ENCODE results near the gene WFIKKN2.

Gene WFIKKN2

DNA sequence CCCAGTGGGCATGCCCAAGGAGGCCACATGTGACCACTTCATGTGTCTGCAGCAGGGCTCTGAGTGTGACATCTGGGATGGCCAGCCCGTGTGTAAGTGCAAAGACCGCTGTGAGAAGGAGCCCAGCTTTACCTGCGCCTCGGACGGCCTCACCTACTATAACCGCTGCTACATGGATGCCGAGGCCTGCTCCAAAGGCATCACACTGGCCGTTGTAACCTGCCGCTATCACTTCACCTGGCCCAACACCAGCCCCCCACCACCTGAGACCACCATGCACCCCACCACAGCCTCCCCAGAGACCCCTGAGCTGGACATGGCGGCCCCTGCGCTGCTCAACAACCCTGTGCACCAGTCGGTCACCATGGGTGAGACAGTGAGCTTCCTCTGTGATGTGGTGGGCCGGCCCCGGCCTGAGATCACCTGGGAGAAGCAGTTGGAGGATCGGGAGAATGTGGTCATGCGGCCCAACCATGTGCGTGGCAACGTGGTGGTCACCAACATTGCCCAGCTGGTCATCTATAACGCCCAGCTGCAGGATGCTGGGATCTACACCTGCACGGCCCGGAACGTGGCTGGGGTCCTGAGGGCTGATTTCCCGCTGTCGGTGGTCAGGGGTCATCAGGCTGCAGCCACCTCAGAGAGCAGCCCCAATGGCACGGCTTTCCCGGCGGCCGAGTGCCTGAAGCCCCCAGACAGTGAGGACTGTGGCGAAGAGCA, 4.4 kb downstream of the WFIKKN2 start:
- DNase-seq (ENCODE audit: low read depth), result no peak
- TF ChIP-seq, protein P1, sequence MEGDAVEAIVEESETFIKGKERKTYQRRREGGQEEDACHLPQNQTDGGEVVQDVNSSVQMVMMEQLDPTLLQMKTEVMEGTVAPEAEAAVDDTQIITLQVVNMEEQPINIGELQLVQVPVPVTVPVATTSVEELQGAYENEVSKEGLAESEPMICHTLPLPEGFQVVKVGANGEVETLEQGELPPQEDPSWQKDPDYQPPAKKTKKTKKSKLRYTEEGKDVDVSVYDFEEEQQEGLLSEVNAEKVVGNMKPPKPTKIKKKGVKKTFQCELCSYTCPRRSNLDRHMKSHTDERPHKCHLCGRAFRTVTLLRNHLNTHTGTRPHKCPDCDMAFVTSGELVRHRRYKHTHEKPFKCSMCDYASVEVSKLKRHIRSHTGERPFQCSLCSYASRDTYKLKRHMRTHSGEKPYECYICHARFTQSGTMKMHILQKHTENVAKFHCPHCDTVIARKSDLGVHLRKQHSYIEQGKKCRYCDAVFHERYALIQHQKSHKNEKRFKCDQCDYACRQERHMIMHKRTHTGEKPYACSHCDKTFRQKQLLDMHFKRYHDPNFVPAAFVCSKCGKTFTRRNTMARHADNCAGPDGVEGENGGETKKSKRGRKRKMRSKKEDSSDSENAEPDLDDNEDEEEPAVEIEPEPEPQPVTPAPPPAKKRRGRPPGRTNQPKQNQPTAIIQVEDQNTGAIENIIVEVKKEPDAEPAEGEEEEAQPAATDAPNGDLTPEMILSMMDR (IDR thresholded peaks at IDR 0.05; ENCODE audit: low read length, missing control alignments), result no peak
- no peak overlapping the region for H3K4me3 ChIP-seq (replicated peaks; ENCODE audit: low read depth, low read length)

DNA sequence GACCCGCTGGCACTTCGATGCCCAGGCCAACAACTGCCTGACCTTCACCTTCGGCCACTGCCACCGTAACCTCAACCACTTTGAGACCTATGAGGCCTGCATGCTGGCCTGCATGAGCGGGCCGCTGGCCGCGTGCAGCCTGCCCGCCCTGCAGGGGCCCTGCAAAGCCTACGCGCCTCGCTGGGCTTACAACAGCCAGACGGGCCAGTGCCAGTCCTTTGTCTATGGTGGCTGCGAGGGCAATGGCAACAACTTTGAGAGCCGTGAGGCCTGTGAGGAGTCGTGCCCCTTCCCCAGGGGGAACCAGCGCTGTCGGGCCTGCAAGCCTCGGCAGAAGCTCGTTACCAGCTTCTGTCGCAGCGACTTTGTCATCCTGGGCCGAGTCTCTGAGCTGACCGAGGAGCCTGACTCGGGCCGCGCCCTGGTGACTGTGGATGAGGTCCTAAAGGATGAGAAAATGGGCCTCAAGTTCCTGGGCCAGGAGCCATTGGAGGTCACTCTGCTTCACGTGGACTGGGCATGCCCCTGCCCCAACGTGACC, 5.0 kb downstream of the WFIKKN2 start:
- no peak for DNase-seq (ENCODE audit: low read depth)
- H3K4me3 ChIP-seq (replicated peaks; ENCODE audit: low read depth, low read length), result no peak overlapping the region
- TF ChIP-seq, protein P1 (IDR thresholded peaks at IDR 0.05; ENCODE audit: low read length, missing control alignments), result no peak

DNA sequence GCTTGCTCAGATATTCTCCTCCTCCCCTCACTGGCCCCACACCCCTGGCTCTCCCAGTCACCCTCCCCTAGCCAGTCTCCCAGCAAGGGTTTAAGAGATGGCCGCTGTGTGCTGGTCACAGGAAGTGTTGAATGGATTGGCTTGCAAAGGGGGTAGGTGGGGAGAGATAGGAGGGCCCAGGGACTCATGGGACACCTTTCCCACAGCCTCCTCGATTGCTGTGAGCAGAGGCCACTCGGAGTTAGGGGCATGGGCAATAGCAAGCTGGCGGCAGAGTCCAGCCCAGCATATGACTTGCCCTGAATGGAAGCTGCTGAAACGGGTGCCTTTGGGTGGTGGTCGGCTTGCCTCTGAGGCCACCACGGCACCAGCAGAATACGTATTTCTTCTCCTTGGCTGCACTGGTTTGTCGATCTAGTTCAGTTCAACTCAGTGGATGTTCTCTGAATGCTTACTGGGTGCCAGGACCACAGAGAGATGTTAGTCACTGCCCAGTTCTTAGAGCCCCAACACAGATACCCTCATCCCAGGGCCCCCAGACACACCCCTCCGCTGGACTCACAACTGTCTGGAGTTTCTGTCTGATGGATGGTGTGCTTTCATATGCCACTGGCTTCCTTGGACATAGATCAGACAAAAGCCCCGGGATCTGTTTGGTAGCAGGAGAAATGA, 6.0 kb downstream of the WFIKKN2 start:
- TF ChIP-seq, protein P1 (IDR thresholded peaks at IDR 0.05; ENCODE audit: low read length, missing control alignments), result no peak
- no peak for DNase-seq (ENCODE audit: low read depth)

DNA sequence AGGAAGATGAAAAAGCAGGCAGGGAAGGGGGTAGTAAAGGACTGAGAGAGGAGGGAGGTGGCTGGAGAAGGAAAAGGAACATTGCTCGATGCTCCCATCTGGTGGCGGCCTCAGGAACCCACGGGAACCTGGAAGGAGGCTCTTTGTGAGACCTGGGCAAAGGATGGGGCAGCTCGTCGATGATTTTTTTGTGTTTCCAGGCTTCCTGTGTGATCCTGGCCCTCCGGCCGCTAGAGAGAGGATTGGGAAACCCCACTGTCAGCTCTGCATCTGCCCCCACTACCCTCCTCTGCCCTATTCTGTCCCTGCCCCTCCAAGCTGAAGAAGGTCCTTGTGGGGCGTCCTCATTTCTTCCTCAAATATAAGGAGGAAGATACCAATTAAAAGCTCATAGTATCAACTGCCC, 6.6 kb downstream of the WFIKKN2 start:
- no peak overlapping the region for H3K4me3 ChIP-seq (replicated peaks; ENCODE audit: low read depth, low read length)
- peak; percentile 78 for DNase-seq (ENCODE audit: low read depth)
- TF ChIP-seq, protein P1 (IDR thresholded peaks at IDR 0.05; ENCODE audit: low read length, missing control alignments), result peak; percentile 86

More for the DNA sequence above, 6.0 kb downstream of the WFIKKN2 start:
- H3K4me3 ChIP-seq (replicated peaks; ENCODE audit: low read depth, low read length), result no peak overlapping the region

DNA sequence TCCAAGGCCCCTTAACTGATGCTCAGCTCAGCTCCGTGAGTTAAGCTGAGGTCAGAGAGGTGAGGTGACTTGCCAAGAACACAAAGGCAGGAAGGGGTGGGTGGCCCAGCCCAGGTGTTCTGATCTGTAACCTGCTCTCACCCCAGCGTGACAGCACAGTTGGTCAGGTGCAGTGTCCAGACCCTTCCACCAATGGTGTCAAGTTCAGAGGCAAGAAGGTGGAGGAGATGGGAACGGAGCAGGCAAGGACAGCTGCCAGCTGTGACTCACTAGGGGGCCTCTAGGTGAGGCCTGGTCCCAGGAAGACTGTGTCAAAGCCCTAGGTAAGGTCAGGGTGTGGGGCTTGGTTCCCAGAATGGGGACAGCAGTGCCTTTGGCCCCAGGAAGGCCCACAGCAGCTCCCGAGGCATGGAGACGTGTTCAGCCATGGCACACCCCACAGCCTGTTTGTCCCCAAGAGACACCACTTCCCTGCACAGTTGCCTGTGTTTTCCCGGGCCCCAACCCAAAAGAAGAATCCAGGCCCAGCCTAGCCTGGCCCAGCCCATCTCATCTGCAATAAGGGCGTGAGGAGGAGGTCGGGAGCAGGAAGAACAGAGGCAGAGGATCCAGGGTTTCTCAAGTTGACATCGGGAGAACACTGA, 7.2 kb downstream of the WFIKKN2 start:
- DNase-seq (ENCODE audit: low read depth), result no peak
- TF ChIP-seq, protein P1 (IDR thresholded peaks at IDR 0.05; ENCODE audit: low read length, missing control alignments), result no peak
- H3K4me3 ChIP-seq (replicated peaks; ENCODE audit: low read depth, low read length), result no peak overlapping the region

DNA sequence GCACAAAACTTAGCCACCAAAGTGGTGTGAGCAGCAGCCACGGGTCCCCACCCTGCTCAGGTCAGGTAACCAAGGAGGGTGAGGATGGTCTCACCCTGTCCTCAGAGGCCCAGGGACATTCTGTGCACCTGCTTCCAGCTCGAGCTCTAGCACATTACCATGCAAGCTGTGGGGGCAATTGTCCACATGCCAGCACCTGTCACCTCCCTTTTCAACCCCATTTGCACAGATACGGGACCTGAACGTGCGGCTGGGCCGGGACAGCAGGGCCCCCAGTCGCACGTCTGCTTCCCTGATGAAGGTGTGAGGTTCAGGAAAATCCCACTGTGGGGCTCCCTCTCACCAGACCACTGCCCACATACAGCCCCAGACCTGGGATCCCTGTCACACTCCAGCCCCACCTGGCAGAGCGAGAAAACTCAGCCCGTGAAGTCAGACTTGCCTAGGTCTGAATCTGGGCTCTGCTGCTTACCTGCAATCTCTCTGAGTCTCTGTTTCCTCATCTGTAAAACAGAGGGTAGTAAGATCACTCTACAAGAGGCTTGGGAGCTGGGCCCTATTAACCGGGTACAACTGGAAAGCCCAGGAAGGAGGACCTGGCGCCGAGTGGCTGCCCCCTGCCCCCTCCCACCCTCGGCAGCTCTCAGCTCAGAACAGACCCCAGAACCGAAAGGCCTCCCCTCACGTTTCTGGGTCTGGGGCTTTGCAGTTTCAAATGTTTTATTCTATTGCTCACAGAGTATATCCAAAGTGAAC, 7.9 kb downstream of the WFIKKN2 start:
- TF ChIP-seq, protein P1 (IDR thresholded peaks at IDR 0.05; ENCODE audit: low read length, missing control alignments), result no peak
- H3K4me3 ChIP-seq (replicated peaks; ENCODE audit: low read depth, low read length), result no peak overlapping the region
- DNase-seq (ENCODE audit: low read depth), result no peak

All from fibroblast of pulmonary artery (primary cell).